GOT3 (cell line): ENCODE results near the gene ZKSCAN3.
"Not testable (repeated sequence)": the region's sequence is repeated elsewhere in the genome, so short reads cannot be mapped to it uniquely, and the experiment has no call there.

ENCODE experiments used
- DNase-seq: peaks from one replicate; lab custom pipeline; 2025; ENCODE audit warnings: mixed read lengths; lab: John Stamatoyannopoulos, UW

ZKSCAN3 gene

DNA sequence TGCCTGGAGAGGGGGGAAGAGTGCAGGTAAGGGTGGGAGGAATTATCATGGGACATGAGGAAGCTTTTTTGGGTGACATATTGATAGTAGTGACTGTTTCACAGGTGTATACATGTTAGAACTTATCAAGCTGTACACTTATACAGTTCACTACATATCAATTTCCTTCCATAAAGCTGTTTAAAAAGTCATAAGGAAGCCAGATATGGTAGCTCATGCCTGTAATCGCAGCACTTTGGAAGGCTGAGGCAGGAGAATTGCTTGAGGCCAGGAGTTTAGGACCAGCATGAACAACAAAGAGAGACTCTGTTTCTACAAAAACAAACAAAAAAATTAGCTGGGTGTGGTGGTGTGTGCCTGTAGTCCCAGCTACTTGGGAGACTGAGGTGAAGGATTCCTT is 28.1 kb downstream of the ZKSCAN3 start:
- no peak for DNase-seq

DNA sequence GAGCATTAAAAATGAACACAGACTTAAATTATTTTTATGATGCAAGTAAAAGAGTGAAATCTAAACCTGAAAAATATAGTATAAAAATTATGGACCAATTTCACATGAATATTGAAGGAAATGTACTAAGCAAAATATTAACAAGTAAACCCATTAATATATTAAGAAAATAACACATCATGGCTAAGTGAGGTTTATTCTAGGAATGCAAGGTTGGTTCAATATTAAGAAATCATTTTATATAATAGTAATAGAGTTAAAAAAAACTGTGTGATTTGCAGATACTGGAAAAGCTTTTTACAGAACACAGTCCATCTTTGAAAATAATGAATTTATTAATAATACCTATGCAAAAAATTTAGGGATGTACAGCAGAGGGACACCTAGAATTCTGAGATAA is 28.9 kb downstream of the ZKSCAN3 start:
- DNase-seq: no peak

- DNase-seq: no peak
Measured at GRCh38 chr6:28380381-28380780, 30.6 kb downstream of the ZKSCAN3 start.

DNA sequence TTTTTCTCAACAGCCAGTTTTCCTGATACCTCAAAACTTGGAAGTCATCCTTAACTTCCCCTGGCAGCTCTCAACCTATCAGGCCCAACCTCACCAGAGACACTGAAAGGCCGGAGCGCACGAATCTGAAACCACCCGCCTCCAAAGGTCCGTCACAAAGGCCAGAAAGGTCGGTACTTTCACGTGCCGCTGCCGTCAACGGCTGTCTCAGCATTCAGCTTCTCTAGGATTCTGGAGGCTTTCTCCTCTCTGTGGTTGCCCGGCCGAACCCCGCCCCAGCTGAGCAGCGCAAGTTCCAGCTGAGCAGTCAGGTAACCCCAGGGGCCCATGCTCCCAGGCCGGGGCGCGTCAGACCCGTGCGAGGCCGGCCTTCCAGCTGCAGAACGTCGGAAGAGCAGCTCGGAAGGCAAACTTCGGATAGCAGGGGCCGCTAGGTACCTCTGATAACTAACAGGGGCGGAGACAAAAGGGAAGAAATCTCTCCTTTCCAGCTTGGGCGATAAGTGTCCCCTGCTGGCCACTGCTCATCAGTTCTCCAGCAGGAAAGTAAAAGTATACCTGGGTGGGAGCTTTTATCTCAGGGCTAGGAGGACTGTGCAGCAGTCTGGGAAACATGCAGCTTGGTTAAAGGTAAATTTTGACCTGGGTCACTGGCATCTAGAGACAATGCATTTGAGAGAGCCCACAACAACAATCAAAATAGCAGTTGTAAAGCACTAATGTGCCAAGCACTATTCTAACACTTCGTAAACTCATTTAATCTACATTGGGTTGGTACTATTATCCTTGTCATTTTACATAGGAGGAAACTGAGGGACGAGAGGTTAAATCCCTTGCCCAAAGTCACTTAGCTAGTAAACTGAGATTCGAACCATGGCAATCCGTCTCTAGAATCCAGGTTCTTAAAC is 33.7 kb downstream of the ZKSCAN3 start:
- no peak for DNase-seq

GRCh38 chr6:28384143-28384533 is 34.4 kb downstream of the ZKSCAN3 start:
- no peak for DNase-seq

DNA sequence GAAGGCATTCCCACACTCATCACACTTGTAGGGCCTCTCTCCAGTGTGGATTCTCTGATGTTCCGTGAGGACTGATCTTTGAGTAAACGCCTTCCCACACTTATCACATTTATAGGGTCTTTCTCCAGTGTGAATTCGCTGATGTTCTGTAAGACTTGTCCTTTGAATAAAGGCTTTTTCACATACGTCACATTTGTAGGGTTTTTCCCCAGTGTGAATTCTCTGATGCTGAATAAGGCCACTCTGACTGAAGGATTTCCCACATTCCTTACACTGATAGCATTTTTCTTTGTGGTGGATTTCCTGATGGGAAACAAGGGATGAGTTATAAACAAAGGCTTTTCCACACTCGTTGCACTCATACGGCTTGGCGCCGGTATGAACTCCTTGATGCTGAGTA is 40.9 kb downstream of the ZKSCAN3 start:
- no peak for DNase-seq

- DNase-seq: no peak
Measured at GRCh38 chr6:28393912-28394662, 44.3 kb downstream of the ZKSCAN3 start.

DNA sequence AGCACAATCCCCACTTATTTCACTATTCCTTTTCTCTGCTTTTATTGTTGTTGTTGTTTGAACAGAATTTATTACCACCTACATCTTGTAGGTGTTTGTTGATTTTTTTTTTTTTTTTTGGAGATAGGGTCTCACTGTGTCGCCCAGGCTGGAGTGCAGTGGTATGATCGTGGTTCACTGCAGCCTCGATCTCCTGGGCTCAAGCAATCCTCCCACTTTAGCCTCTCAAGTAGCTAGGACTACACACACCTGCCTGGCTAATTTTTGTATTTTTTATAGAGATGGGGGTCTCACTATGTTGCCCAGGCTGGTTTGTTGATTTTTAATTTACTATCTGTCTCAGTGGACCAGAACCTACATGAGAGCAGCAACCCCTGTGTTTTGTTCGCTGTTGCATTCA is 46.2 kb downstream of the ZKSCAN3 start:
- DNase-seq: no peak

- DNase-seq: peak; percentile 36
Measured at GRCh38 chr6:28399350-28400121, 49.8 kb downstream of the ZKSCAN3 start, which contains the start of gene ZSCAN12. ZSCAN12 (minus strand) TSS chr6:28399747; CDS start chr6:28398405, 1,342 bp downstream.

DNA sequence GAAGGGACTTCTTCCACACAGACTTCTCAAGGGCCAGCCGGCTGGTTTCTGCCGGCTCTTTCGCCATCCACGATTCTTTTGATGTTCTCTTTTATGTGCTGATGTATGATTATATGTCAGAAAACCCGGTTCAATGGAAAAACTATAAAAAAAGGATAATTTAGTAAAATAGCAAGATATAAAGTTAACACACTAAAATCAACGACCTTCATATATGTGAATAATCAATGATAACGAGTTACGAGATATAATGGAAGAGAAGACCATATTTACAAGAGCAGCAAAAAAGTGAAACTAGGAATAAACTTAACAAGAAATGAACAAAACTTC is 50.3 kb downstream of the ZKSCAN3 start:
- DNase-seq: no peak

GRCh38 chr6:28401172-28401571 is 51.4 kb downstream of the ZKSCAN3 start:
- DNase-seq: no peak

- no peak for DNase-seq
Measured at GRCh38 chr6:28402197-28402596, 52.5 kb downstream of the ZKSCAN3 start.

- not testable (repeated sequence) for DNase-seq
Measured at GRCh38 chr6:28403923-28404322, 54.2 kb downstream of the ZKSCAN3 start.

DNA sequence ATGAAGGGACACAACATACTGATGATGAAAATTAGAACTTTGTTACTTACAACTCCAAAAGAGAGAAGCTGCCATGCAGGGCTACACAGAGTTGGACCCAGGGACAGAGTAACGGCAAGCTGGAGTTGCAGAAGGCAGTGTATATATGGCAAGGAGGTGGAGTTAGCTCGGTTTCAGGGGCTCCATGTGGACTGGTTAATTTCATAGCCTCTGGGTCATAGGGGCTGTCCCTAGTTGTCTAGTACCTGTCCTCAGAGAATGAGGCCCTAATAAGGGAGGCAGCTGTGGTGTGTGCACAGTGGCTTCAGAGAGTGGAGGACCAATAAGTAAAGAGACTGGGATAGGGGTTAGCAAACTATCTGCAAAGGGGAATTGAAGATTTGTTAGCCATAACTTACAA is 57.7 kb downstream of the ZKSCAN3 start:
- DNase-seq: no peak

GRCh38 chr6:28408076-28408802 is 58.5 kb downstream of the ZKSCAN3 start:
- no peak for DNase-seq

- no peak for DNase-seq
Measured at GRCh38 chr6:28410767-28411166, 61.0 kb downstream of the ZKSCAN3 start.

DNA sequence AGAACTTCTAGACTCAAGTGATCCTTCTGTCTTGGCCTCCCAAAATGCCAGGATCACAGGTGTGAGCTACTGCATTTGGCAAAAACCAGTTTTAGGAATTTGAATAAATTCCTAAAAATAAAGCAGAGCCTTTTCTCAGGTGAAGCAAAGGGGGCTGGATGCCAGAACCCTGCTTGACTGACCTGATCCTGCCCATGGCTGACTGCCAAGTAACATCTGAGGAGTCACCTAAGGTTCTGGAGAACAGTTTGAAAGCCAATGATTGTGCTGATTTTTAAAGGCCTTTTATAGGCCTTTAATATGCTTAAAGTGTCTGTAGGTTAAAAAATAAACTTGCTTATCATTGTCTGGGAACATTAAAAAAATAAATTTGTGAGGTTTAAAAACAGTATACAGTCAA is 63.9 kb downstream of the ZKSCAN3 start:
- no peak for DNase-seq
